ENCODE measurements around the gene PTPRJ.

Gene PTPRJ

DNA sequence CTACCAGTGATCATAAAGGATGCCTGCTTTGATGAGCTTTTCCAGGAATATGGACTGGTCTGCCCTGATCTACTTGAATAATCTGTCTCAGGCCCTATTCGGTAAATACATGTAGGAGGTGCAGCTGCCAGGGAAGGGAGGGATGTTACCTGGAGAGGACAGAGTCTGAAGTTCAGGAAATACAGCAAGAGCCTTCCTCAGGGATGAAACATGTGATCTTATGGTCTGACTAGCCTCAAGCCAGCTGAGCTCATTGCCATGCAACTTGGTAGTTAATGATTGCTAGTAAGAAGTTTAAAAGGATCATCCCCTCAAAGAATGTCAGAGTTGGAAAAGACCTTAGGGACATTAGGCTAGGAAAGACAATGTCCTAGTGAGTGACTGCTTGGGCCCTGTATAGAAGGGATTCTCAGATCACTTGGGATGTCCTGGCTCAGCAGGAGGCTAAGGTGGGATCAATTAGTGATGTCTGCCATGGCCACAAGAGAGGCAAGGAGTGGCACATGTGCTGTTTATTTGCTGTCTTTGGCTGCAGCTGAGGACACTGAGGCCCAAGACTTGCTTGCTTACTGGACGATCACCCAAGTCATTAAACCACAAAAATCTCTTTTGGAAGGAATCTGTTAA lies 18.5 kb downstream of the PTPRJ start:
- no peak for DNase-seq

GRCh38 chr11:48000432-48000831 lies 20.1 kb downstream of the PTPRJ start:
- DNase-seq: no peak

- no peak for DNase-seq
Observed at GRCh38 chr11:48001438-48002021, 21.2 kb downstream of the PTPRJ start.

DNA sequence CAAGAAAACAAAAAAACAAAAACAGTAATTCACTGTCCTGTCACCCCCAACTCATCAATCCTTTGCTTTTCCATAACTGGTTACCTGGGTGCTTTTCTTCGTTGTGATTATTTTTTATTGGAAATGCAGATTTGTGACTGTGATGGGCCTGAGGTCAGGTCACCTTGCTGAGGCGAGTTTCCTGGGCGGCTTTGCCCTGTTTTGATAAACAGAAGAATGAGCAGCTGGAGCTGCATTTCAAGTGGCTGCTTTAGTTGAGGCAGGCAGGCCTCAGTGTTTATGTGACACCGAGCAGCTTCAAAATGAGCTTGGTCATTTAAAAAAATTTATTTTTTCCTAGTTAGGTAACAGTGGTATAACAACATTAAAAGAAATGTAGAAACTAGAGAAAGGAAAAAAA lies 22.2 kb downstream of the PTPRJ start:
- DNase-seq: no peak

DNA sequence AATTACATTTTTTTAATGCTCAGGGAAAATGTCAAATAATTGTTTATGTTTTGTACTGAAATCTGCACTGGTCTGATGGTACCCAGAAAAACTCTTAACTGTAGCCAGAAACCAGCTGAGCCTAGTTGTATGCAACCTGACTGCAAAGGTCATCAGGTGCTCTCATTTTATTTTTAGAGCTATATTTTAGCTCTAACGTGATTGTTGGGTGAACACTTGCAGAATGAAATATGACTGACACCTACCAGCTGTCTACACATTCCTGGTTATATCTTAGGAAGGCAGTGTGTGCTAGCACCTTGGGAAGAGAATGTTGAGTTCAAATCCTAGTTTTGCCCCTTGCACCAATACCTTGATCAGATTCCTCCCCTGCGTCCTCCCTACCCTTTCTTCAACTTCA lies 23.6 kb downstream of the PTPRJ start:
- DNase-seq: no peak

GRCh38 chr11:48004456-48004855 lies 24.1 kb downstream of the PTPRJ start:
- DNase-seq: no peak

DNA sequence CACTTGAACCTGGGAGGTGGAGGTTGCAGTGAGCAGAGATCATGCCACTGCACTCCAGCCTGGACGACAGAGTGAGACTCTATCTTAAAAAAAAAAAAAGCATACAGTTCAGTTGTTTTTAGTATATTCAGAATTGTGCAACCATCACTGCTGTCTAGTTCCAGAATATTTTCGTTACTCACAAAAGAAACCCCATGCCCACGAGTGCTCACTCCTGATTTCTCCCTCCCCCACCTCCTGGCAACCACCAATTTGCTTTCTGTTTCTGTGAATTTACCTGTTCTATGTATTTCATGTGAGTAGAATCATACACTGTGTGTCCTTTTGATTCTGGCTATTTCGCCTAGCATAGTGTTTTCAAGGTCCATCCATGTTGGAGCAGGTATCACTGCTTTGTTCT lies 24.8 kb downstream of the PTPRJ start:
- DNase-seq: no peak

DNA sequence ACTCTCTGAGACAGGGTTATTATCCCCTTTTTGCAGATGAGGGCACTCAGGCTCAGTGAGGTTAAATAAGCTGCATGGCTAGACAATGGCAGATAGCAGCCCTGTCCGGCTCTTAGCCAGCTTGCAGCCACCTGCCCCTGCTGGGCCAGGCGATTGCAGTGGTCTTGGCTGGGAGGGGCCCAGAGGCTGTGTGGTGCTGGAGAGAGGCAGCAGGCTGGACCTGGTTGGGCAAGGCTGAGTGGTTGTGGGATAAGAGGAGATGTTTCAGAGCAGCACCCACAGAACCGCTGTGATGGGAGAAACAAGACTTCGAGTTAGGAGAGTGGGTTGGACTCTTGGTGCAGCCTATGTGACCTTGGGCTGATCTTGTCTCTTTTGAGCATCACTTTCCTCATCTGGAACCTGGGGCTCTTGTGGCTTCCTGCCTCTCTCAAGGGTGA lies 25.5 kb downstream of the PTPRJ start:
- DNase-seq: no peak

DNA sequence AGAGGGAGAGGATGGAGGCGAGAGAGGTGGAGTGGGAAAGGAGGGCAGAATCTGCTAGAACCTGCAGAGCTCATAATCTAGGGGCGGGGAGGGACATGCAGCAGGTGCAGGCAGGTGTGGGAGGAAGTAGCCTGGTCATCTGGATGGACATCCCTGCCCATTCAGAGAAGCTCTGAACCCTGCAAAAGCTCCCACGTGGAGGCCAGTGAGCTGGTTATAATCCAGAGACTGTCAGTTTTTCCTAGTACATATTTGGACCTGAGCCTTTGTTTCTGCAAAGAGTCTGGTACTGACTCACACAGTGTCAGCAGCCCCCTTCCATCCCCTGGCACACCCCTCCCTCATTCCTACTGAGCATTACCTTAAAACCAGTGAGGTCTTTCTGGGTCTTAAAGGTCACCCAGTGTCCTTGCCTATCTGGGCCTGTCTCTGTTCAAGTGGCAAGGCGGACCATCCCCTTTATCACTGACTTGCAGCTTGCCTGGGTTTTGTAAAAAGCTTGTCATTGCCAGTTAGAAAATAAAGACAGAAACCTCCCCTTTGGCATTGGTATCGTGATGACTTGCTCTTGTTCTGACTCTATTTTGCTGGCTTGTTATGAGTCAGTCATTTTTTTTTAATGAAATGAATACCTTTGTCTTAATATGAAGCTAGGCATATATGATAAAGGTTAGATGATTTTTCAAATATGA lies 26.1 kb downstream of the PTPRJ start:
- no peak for DNase-seq

DNA sequence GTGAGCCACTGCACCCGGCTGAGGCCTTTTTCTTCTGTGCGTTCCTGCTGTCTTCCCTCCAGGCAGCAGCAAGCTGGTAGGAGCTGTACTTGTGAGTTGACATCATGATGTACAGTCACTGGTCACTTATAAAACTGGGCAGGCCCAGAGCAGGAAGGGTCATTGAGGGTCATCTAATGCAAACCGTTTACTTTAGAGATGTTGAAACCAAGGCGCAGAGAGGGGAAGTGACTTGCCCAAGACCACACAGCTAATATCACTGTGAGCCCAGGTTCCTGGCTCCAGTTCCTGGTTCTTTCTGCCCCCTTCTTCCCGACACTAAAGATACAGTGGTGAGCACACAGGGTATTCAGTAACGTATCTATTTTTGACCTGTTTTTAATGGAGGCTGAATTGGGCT lies 27.3 kb downstream of the PTPRJ start:
- no peak for DNase-seq

DNA sequence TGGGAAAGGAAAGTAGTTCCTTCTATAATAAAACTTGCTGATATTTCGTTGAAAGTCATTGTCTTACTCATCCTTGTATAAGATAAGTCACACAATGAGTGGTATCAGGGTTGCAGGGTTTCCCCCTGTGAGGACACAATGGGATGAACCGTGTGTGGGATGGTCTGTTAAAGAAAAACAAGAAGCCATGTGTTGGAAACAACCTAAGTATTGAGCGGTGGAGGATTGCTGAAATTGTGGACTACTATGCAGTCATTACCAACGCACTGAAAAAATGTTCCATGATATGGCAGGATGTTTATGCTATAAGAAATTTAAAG lies 28.6 kb downstream of the PTPRJ start:
- DNase-seq: no peak

GRCh38 chr11:48011102-48011797 lies 30.9 kb downstream of the PTPRJ start:
- DNase-seq: no peak

- DNase-seq: no peak
Observed at GRCh38 chr11:48011798-48012391, 31.5 kb downstream of the PTPRJ start.

DNA sequence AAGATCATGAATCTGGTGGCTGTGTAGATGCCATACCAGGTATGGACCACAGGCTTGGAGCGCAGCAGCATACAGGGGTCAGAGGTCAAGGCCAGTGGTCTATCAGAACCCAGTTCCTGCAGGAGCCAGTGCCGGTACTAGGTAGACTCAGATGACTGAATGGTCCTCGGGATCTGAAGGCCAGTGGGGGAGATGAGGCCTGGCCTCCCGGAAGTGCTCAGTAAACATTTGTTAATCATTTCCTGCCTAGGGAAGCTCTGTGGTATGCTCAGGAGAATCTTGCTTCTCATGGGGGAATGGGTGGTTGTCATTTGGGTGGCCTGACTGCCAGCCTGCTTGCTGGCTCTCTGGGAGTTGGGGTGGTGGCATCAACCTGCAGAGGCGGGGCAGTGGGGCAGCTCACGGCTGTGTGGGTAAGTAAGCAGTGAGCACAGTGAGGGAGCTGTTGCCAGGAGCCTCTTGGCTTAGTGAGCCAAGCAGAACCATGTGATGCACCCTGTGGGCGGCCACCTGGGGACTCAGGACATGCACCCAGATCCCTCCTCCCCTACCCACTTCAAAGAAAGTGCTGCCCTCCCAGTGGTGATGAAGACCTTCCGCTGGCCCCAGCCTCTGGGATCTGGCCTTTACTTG lies 33.0 kb downstream of the PTPRJ start:
- no peak for DNase-seq

DNA sequence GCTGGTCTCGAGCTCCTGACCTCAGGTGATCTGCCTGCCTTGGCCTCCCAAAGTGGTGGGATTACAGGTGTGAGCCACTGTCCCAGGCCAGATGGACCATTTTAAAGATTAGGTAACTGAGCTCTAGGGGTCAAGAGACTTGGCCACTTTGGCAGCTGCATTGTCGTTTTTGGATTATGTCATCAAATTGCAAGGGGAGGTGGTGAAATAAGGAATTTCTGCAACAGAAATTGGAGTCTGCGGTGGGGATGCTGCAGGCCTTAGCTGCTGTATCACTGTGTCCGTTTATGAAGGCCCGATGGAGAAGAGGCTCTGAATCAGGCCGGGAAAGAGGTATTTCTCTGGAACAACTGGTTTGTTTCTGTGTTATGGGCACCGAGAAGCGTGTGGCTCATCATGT lies 34.6 kb downstream of the PTPRJ start:
- no peak for DNase-seq

- DNase-seq: no peak
Observed at GRCh38 chr11:48017105-48017830, 36.9 kb downstream of the PTPRJ start.

DNA sequence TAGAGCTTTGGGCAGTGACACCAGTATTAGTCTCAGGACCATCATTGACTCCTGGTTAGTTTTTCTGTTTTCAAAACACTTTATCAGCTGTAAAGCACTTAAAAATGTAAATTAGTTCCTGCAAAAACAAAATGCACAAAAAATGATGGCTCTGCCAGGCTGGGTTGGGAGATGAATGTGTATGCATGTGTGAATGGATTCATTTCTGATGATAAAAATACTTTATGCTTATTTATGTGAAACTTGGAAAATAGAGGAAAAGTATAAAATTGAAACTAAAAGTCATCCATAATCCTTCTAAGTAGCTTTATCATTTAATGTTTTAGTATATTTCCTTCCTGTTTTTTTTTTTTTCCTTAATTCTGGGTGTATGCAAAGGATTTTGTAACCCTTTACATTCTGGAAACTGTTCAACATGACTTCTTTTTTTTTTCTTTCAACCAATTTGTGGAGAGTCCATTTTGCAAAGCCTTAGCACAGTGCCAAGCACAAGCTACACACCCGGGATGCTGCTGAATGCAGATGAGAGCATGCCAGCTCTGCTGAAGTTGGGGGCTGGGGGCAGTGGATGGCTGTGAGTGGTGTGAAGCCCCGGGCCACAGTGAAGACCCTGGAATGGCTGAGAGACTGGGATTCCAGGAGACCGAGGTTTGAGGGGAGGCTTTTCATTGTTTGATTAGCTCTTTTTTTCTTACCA lies 37.6 kb downstream of the PTPRJ start:
- DNase-seq: no peak

DNA sequence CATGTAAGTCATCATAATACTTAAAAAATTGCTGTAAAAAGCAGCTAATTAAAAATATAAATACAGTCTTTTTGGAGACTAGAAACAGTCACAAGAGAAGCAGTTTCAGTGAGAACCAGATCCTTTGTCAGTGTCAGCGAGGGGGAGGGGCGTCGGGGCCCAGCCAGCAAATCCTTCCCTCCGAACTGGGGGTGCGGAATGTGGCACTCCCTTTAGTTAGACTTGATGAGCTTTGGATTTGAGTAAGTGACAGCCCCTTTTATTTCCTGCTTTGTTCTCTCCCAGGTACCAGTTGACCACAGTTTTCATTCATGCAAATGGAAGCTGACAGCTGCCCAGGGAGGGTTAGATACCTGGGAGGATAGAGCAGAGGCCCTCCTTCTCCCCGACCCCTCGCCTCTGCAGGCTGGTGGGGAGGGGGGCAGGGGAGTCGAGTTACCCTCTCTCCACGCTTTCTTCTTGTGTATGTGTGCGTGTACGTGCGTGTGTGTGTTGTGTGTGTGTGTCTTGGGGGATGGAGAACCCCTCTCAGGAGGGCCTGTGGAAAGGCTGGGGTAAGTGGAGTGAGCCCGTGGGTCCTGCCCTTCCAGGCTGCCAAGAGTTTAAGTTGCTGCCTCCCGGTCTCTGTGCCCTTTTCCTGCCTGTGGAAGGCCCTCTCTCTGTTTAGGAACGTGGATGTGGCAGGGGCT lies 38.3 kb downstream of the PTPRJ start:
- no peak for DNase-seq

DNA sequence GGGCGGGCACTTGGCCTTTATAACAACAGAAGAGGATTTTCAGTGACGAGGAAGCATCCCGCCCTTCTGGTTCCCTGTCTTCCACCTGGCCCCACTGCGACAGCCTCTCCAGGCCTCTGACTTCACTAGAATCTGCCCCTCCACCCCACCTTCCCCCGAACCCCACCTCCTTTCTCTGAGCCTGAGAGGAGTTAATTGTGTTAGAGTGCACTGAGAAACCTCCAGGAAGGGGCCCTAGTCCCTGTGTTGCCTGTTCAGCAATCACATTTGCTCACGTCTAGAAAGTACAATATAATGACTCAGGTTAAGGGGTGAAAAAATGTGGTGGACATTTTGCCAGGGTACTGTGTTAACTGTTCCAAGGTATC lies 38.8 kb downstream of the PTPRJ start:
- DNase-seq: no peak

DNA sequence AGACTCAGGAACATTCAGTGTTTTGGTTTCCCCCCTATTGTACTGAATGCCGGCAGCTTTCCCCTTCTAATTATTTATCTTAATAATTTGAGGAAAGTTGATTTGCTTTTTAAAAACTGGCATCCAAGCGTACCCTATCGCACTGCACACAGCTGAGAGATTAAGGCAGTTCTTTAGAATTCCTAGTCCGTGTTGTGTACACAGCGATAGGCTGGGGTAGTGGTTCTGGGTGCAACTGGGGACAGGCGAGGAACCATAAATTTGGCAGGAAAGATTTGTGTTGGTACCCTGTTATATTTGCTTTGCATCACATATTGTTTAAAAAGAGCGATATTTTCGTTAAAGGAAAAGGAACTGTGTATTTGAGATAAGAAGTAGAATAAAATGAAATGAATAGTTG lies 39.2 kb downstream of the PTPRJ start:
- DNase-seq: no peak

DNA sequence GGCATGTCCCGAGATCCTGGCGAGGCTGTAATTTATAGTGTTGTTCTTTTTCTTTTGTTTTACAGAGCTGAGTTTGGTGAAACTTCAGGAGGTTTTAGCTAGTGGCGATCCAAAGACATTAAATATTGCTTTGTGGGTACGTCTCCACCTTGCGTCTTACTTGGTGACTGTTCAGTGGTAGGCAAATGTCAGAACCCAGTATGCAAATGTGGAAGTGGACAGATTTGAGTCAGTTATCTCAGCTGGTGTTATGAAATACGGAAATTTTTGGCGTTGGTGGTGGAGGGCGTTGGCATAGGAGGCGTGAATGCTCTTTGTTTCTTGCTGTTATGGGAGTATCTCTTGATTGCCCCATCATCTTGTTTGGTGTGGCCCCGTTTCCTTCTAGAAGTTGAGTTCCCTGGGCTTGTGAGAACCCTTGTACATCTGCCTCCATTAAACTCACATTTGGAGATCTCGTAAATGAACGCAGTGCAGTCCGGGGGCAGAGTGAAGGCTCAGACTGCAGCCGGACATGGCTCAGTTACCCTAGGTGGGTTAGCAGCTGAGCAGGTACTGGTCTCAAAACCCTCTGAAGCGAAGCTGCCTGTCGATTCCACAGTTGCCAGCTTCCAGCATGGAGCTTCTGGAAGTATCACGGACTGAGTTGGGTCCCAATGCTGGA lies 39.9 kb downstream of the PTPRJ start:
- DNase-seq: no peak
